HG03565 (cell line): ENCODE results near the gene RIN3.

Experiments used
- ATAC-seq: cut with Tn5 transposase; IDR thresholded peaks from one replicate; pipeline ENCODE4 v1.9.1; 2021; ENCODE audit warnings: mild to moderate bottlenecking, moderate library complexity; ENCODE audit not compliant: unreplicated experiment

RIN3 gene

GRCh38 chr14:92510972-92511371 is 2.6 kb upstream of the RIN3 start:
- ATAC-seq, result no peak

- ATAC-seq, result no peak
Measured at GRCh38 chr14:92511453-92512238, 1.9 kb upstream of the RIN3 start.

GRCh38 chr14:92512807-92513203 is 776 bp upstream of the RIN3 start:
- ATAC-seq, result no peak

- no peak for ATAC-seq
Measured at GRCh38 chr14:92513966-92514843, 624 bp downstream of the RIN3 start.

- ATAC-seq, result no peak
Measured at GRCh38 chr14:92514844-92515514, 1.4 kb downstream of the RIN3 start.

- no peak for ATAC-seq
Measured at GRCh38 chr14:92515546-92516343, 2.2 kb downstream of the RIN3 start.

- no peak for ATAC-seq
Measured at GRCh38 chr14:92516344-92516965, 2.9 kb downstream of the RIN3 start.

GRCh38 chr14:92516966-92517506 is 3.5 kb downstream of the RIN3 start:
- ATAC-seq, result no peak

- ATAC-seq, result no peak
Measured at GRCh38 chr14:92517761-92518160, 4.2 kb downstream of the RIN3 start.

- no peak for ATAC-seq
Measured at GRCh38 chr14:92519246-92520101, 5.9 kb downstream of the RIN3 start.

- ATAC-seq, result no peak
Measured at GRCh38 chr14:92520102-92521057, 6.8 kb downstream of the RIN3 start.

- ATAC-seq, result no peak
Measured at GRCh38 chr14:92521058-92521415, 7.5 kb downstream of the RIN3 start.

- ATAC-seq, result no peak
Measured at GRCh38 chr14:92523752-92524151, 10.2 kb downstream of the RIN3 start.

GRCh38 chr14:92524602-92525185 is 11.1 kb downstream of the RIN3 start:
- ATAC-seq, result no peak

GRCh38 chr14:92525322-92526095 is 11.9 kb downstream of the RIN3 start:
- no peak for ATAC-seq

- no peak for ATAC-seq
Measured at GRCh38 chr14:92527721-92528120, 14.1 kb downstream of the RIN3 start.
